Measurements from ENCODE around the gene WHRN. TPM values are rescaled to one million over a fixed set of nuclear protein-coding genes. Genes with fewer than 3 reads are reported as not detected.

The WHRN gene
- total and polyA plus RNA-seq, 9 of the 15 experiments (the other 6 are each of a cell fraction or from before 2014, with no cell fraction given), result 0.31 to 14.1 (median 3.0) TPM

- TF ChIP-seq GTF2E2 (tag; IDR thresholded peaks at IDR 0.05) (no peak), ZBTB49 (CRISPR knock-in tag; IDR thresholded peaks at IDR 0.05; ENCODE audit: borderline replicate concordance) (no peak), E2F4 (CRISPR knock-in tag; IDR thresholded peaks at IDR 0.05; ENCODE audit: low read depth) (0 out of 2 replicates have a peak, but pooled peaks have one; percentile 50), PRPF4 (IDR thresholded peaks at IDR 0.05; ENCODE audit: insufficient read depth, low read depth, low read length, poor library complexity, severe bottlenecking) (no peak), EP400 (IDR thresholded peaks at IDR 0.05) (peak; percentile 70), MCM2 (IDR thresholded peaks at IDR 0.05; ENCODE audit: low read depth) (no peak), TSC22D4 (tag; IDR thresholded peaks at IDR 0.05) (no peak), STAT5A (IDR thresholded peaks at IDR 0.05; ENCODE audit: borderline replicate concordance, low read length) (no peak), ESRRB (CRISPR knock-in tag; IDR thresholded peaks at IDR 0.05; ENCODE audit: borderline replicate concordance) (no peak), ZNF431 (CRISPR knock-in tag; IDR thresholded peaks at IDR 0.05) (no peak), SREBF2 (CRISPR knock-in tag; IDR thresholded peaks at IDR 0.05) (no peak), MAZ (CRISPR knock-in tag; conservative IDR thresholded peaks at IDR 0.05 in 1 of 2, IDR thresholded peaks at IDR 0.05 in 1 of 2) (peak in 1 of 2 experiments; percentile 49; a peak in 1 of 4 replicates), EZH2 (IDR thresholded peaks at IDR 0.05; ENCODE audit: borderline replicate concordance, low read depth, low read length) (no peak), TBL1XR1 (IDR thresholded peaks at IDR 0.05; ENCODE audit: low read length in 2 of 2) (no peak), ZC3H8 (IDR thresholded peaks at IDR 0.05) (no peak), RFX5 (IDR thresholded peaks at IDR 0.05; ENCODE audit: low read depth, low read length) (no peak), CREBBP (IDR thresholded peaks at IDR 0.05; ENCODE audit: low read depth, low read length) (no peak), PTBP1 (IDR thresholded peaks at IDR 0.05; ENCODE audit: low read depth, low read length) (no peak), DNMT1 (IDR thresholded peaks at IDR 0.05) (no peak), TGIF2 (CRISPR knock-in tag; IDR thresholded peaks at IDR 0.05) (no peak), RAD51 (IDR thresholded peaks at IDR 0.05; ENCODE audit: borderline replicate concordance, low read depth) (0 out of 2 replicates have a peak, but pooled peaks have one; percentile 20), BHLHE40 (IDR thresholded peaks at IDR 0.05; ENCODE audit: low read length) (peak; percentile 99), DPF2 (IDR thresholded peaks at IDR 0.05) (peak; percentile 93), ERF (CRISPR knock-in tag; IDR thresholded peaks at IDR 0.05) (no peak), TAL1 (IDR thresholded peaks at IDR 0.05) (no peak), NFE2L1 (tag; IDR thresholded peaks at IDR 0.05; ENCODE audit: borderline replicate concordance, low read depth) (peak; percentile 35; the same call in 1 of the 2 replicates), YBX1 (IDR thresholded peaks at IDR 0.05) (no peak), ZNF766 (CRISPR knock-in tag; conservative IDR thresholded peaks at IDR 0.05) (no peak; the same call in 1 of the 2 replicates), BRD4 (IDR thresholded peaks at IDR 0.05) (no peak), GABPA (tag; conservative IDR thresholded peaks at IDR 0.05; ENCODE audit: low read depth) (no peak)
These were observed 20.3 kb downstream of the WHRN start (continued) for GRCh38 chr9:114484854-114485443.

Measured in K562 (cell line).